Sigmoid colon (tissue), 4 donors: ENCODE data around the gene ZNF746.

Experiments used
- EP300 ChIP-seq, 4 donors: sonication (generic); formaldehyde crosslinking; IDR thresholded peaks; one replicate each; pipeline ENCODE4 v1.6.1; 2017; ENCODE audit warnings: antibody characterized with exemption in 4 of 4
- POLR2A ChIP-seq, 2 donors: fragments of 450-650 bp; IDR thresholded peaks; one replicate each; pipeline ENCODE4 v1.6.1; 2016; ENCODE audit warnings: antibody characterized with exemption in 2 of 2, mild to moderate bottlenecking in 2 of 2, moderate library complexity in 2 of 2
- POLR2AphosphoS5 ChIP-seq, 4 donors: sonication (generic); formaldehyde crosslinking; IDR thresholded peaks; one replicate each; pipeline ENCODE4 v1.6.1; 2017; ENCODE audit warnings: antibody characterized with exemption in 4 of 4
- TF ChIP-seq, protein P1 (sequence below), 4 experiments: fragments of 450-650 bp in 3 of 4; fragments of 200-600 bp in 1 of 4; IDR thresholded peaks; one replicate each; pipeline ENCODE4 v1.5.1; 2016 to 2019; ENCODE audit warnings: antibody characterized with exemption in 4 of 4, mild to moderate bottlenecking in 3 of 4, moderate library complexity in 2 of 4

DNA sequence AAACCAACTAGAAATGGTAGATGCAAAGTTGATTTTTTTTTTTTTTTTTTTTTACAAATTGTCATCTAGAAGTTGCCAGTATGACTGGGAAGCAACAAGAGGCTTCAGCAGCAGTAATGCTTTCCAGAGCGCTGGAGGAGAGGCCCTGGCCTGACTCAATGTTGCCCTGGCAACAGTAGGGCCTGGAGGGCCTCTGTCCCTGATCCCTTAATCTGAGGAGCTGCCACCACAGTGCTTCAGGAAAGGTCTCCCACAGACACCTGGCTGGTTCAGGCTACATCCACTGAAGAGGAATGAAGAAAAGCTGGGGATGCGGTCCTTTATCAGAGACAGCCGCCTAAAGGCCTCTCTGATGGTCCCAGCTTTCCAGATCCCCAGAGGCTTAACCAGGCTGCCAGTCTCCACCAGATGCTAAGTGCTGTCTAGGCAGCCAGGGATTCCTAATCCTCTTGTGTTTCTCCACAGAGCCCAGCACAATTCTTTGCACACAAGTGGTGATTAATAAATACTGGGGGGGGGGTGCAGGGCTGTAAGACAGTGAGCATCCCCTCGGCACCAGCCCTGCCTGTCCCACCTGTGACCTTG is 70.4 kb downstream of the ZNF746 start:
- TF ChIP-seq, protein P1, sequence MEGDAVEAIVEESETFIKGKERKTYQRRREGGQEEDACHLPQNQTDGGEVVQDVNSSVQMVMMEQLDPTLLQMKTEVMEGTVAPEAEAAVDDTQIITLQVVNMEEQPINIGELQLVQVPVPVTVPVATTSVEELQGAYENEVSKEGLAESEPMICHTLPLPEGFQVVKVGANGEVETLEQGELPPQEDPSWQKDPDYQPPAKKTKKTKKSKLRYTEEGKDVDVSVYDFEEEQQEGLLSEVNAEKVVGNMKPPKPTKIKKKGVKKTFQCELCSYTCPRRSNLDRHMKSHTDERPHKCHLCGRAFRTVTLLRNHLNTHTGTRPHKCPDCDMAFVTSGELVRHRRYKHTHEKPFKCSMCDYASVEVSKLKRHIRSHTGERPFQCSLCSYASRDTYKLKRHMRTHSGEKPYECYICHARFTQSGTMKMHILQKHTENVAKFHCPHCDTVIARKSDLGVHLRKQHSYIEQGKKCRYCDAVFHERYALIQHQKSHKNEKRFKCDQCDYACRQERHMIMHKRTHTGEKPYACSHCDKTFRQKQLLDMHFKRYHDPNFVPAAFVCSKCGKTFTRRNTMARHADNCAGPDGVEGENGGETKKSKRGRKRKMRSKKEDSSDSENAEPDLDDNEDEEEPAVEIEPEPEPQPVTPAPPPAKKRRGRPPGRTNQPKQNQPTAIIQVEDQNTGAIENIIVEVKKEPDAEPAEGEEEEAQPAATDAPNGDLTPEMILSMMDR (IDR thresholded peaks at IDR 0.05), result no peak
- TF ChIP-seq POLR2A (IDR thresholded peaks at IDR 0.05) (no peak), POLR2AphosphoS5 (IDR thresholded peaks at IDR 0.05) (no peak), EP300 (IDR thresholded peaks at IDR 0.05) (no peak)
